VCaP (cell line): ENCODE data around the gene SLC15A3.

Experiments
- H3K27ac ChIP-seq: fragments of 450-650 bp; 2 replicates; pipeline ENCODE4 v1.5.1; 2017
- CTCF ChIP-seq: fragments of 450-650 bp; conservative IDR thresholded peaks from 2 replicates; pipeline ENCODE4 v1.5.1; 2017; ENCODE audit warnings: mild to moderate bottlenecking, moderate library complexity

The SLC15A3 gene

DNA sequence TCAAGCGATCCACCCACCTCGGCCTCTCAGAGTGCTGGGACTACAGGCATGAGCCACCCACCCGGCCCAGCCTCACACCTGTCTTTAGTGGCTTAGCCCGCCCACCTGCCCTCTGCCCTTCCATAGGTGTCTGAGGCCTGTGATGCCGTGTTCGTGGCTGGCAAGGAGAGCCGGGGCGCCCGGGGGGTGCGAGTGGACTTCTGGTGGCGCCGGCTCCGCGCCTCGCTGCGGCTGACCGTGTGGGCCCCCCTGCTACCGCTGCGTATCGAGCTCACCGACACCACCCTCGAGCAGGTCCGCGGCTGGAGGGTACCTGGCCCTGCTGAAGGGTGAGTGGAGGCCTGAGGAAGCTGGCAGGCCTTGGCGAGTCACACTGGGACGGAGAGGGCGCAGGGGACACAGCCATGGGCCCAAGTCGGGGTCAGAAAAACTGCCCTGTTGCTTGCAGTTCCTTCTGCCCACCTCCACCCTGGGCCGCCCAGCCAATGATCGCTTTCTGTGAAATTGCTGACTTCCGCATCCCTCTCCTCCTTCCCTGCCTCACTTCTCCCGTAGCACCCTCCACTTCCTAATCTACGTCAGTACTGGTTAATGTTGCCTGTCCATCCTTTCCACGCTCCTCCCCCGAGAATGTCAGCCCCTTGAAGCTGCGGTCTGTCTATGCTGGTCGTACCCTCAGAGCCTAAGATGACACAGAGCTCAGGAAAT, 18.4 kb downstream of the SLC15A3 start:
- no peak for TF ChIP-seq CTCF
- H3K27ac ChIP-seq = no peak overlapping the region

GRCh38 chr11:60932605-60933356, 19.2 kb downstream of the SLC15A3 start:
- no peak for TF ChIP-seq CTCF
- no peak overlapping the region for H3K27ac ChIP-seq

GRCh38 chr11:60931917-60932316, 20.1 kb downstream of the SLC15A3 start:
- H3K27ac ChIP-seq = no peak overlapping the region
- no peak for TF ChIP-seq CTCF

GRCh38 chr11:60930394-60930793, 21.6 kb downstream of the SLC15A3 start:
- no peak for TF ChIP-seq CTCF
- no peak overlapping the region for H3K27ac ChIP-seq

- no peak overlapping the region for H3K27ac ChIP-seq
- no peak for TF ChIP-seq CTCF
Measured at GRCh38 chr11:60929764-60930163, 22.2 kb downstream of the SLC15A3 start.

DNA sequence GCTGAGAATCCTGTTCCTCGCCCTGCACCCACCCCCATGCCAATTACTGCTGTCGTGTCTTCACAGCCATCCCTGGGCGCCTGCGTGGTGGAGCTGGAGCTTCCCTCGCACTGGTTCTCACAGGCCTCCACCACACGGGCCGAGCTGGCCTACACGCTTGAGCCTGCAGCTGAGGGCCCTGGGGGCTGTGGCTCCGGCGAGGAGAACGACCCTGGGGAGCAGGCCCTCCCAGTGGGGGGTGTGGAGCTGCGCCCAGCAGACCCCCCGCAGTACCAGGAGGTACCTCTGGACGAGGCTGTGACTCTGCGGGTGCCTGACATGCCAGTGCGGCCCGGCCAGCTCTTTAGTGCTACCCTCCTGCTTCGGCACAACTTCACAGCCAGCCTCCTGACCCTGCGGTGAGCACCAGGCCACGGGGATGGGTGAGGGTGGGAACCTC, 23.4 kb downstream of the SLC15A3 start:
- TF ChIP-seq CTCF = no peak
- H3K27ac ChIP-seq = no peak overlapping the region

DNA sequence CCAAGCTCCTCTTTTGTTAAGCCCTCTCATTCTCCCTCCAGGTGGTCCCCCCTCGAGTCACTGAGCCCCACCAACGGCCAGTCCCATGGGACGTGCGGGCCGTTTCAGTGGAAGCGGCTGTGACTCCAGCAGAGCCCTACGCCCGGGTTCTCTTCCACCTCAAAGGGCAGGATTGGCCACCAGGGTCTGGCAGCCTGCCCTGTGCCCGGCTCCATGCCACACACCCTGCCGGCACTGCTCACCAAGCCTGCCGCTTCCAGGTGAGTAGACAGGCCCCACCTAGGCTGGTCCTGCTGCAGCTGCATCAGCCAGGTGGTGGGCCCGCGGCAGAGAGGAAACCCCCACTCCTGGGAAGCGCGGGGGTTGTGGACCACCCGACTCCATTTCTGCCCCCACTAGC, 24.4 kb downstream of the SLC15A3 start:
- no peak for TF ChIP-seq CTCF
- H3K27ac ChIP-seq = no peak overlapping the region
